Prostate gland (tissue), 2 donors: Measurements from ENCODE around the gene CDYL.

ENCODE experiments used
- POLR2A ChIP-seq: fragments of 450-650 bp; IDR thresholded peaks from one replicate; pipeline ENCODE4 v1.6.1; 2016; ENCODE audit warnings: antibody characterized with exemption, mild to moderate bottlenecking
- POLR2AphosphoS5 ChIP-seq: sonication (generic); formaldehyde crosslinking; IDR thresholded peaks from one replicate; pipeline ENCODE4 v1.6.1; 2017; ENCODE audit warnings: antibody characterized with exemption
- TF ChIP-seq, protein P1 (sequence below), 4 experiments: fragments of 200-600 bp in 2 of 4; fragments of 450-650 bp in 2 of 4; sonication (generic) in 2 of 4; IDR thresholded peaks; 1 replicate in 3 of 4; 2 replicates in 1 of 4; pipeline ENCODE4 v1.5.1; 2016 to 2019; ENCODE audit warnings: antibody characterized with exemption in 4 of 4, mild to moderate bottlenecking in 2 of 4, moderate library complexity in 2 of 4

DNA sequence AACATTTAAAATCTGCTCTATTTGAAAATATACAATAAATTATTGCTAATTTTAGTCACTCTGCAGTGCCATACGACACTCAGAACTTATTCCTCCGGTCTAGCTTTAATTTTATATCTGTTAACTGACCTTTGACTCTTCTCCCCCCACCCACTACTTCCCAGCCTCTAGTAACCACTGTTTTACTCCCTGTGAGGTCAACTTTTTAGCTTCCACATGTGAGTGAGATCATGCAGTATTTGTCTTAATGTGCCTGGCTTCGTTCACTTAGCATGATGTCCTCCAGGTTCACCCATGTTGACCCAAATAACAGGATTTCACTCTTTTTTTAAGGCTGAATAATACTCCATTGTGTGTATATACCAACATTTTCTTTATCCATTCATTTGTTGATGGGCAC is 146.9 kb downstream of the CDYL start:
- TF ChIP-seq, protein P1, sequence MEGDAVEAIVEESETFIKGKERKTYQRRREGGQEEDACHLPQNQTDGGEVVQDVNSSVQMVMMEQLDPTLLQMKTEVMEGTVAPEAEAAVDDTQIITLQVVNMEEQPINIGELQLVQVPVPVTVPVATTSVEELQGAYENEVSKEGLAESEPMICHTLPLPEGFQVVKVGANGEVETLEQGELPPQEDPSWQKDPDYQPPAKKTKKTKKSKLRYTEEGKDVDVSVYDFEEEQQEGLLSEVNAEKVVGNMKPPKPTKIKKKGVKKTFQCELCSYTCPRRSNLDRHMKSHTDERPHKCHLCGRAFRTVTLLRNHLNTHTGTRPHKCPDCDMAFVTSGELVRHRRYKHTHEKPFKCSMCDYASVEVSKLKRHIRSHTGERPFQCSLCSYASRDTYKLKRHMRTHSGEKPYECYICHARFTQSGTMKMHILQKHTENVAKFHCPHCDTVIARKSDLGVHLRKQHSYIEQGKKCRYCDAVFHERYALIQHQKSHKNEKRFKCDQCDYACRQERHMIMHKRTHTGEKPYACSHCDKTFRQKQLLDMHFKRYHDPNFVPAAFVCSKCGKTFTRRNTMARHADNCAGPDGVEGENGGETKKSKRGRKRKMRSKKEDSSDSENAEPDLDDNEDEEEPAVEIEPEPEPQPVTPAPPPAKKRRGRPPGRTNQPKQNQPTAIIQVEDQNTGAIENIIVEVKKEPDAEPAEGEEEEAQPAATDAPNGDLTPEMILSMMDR (IDR thresholded peaks at IDR 0.05) = no peak
- TF ChIP-seq POLR2A = no peak
- no peak for TF ChIP-seq POLR2AphosphoS5
